Panc1 (cell line): ENCODE measurements around the gene ENTHD1. TPM values are rescaled to one million over a fixed set of nuclear protein-coding genes. Genes with fewer than 3 reads are reported as not detected.

Experiments
- ATAC-seq: fragments of 200-7000 bp; cut with Tn5 transposase; 2 replicates; pipeline ENCODE4 v1.9.1; 2020; ENCODE audit warnings: mild to moderate bottlenecking, moderate library complexity
- BruUV-seq: library from RNA; stranded (reverse); fragments of 400-500 nt; replicated peaks from 2 replicates; lab custom pipeline; 2021; lab: Mats Ljungman, UMichigan
- CTCF ChIA-PET: fragments of 300-600 bp; sonication (Branson Sonifier 250); formaldehyde crosslinking; loops from one replicate; lab custom pipeline; 2022; ENCODE audit warnings: antibody characterized with exemption; lab: Charles Lee
- POLR2A ChIA-PET: fragments of 300-600 bp; sonication (Branson Sonifier 250); formaldehyde crosslinking; loops from one replicate; lab custom pipeline; 2022; ENCODE audit warnings: antibody characterized with exemption; lab: Charles Lee
- DNase-seq: peaks from one replicate; pipeline ENCODE4 v3.0.0-alpha.2; 2010; ENCODE audit warnings: low read depth, low spot score
- H3K27ac ChIP-seq: 2 replicates; pipeline ENCODE4 v1.5.1; 2011; ENCODE audit warnings: mild to moderate bottlenecking, low read length, inconsistent platforms
- H3K27me3 ChIP-seq: fragments of 200-500 bp; sonication (Bioruptor generic); 2 replicates; pipeline ENCODE4 v1.6.0; 2014; ENCODE audit warnings: low read length, inconsistent platforms; ENCODE audit not compliant: control insufficient read depth, insufficient read depth
- H3K36me3 ChIP-seq: fragments of 200-500 bp; sonication (Bioruptor generic); 2 replicates; pipeline ENCODE4 v1.5.1; 2014; ENCODE audit warnings: inconsistent platforms, mild to moderate bottlenecking, low read length, moderate library complexity; ENCODE audit not compliant: control insufficient read depth, insufficient read depth
- H3K4me1 ChIP-seq: 2 replicates; pipeline ENCODE4 v1.5.1; 2011; ENCODE audit warnings: inconsistent platforms, mild to moderate bottlenecking, low read length, moderate library complexity; ENCODE audit not compliant: control insufficient read depth, insufficient read depth
- H3K4me3 ChIP-seq, 2 experiments: 2 replicates each; pipeline ENCODE4 v1.5.1; 2011 to 2012; ENCODE audit warnings: low read depth in 2 of 2, low read length in 2 of 2, mild to moderate bottlenecking in 2 of 2, inconsistent platforms in 1 of 2, moderate library complexity in 1 of 2
- H3K9me3 ChIP-seq: fragments of 200-500 bp; sonication (Bioruptor generic); 2 replicates; pipeline ENCODE4 v1.5.1; 2014; ENCODE audit warnings: low read depth, mild to moderate bottlenecking, inconsistent platforms, low read length, moderate library complexity; ENCODE audit not compliant: control insufficient read depth, insufficient read depth
- POLR2AphosphoS5 ChIP-seq: IDR thresholded peaks from 2 replicates; pipeline ENCODE4 v1.6.1; 2012; ENCODE audit warnings: mild to moderate bottlenecking, low read depth, low read length, moderate library complexity
- SIN3A ChIP-seq: IDR thresholded peaks from 2 replicates; pipeline ENCODE4 v1.6.1; 2012; ENCODE audit warnings: low read depth, mild to moderate bottlenecking, low read length, moderate library complexity, borderline replicate concordance; ENCODE audit not compliant: insufficient read depth
- TCF7L2 ChIP-seq: IDR thresholded peaks from 2 replicates; pipeline ENCODE4 v1.6.1; 2011; ENCODE audit warnings: mild to moderate bottlenecking, low read depth, low read length, inconsistent platforms
- in situ Hi-C: cut with HindIII; loops from 2 replicates; pipeline ENCODE4 v1.10.0; 2016; ENCODE audit warnings: low sequenced_read_pairs, low pct_unique_long_range_greater_than_20kb
- intact Hi-C: fragments of 100-400 bp; cut with micrococcal nuclease; formaldehyde crosslinking; loops from one replicate; pipeline ENCODE4 v1.10.0; 2022; ENCODE audit not compliant: unreplicated experiment
- total RNA-seq: library from RNA; stranded (reverse); gene quantifications from one replicate; pipeline ENCODE4 v1.2.1, GENCODE V29; 2021; ENCODE audit not compliant: unreplicated experiment
- TF ChIP-seq, protein P1 (sequence below): fragments of 450-650 bp; IDR thresholded peaks from 2 replicates; pipeline ENCODE4 v1.5.1; 2017; ENCODE audit warnings: mild to moderate bottlenecking
- TF ChIP-seq, protein P2 (sequence below), 2 experiments: IDR thresholded peaks; 2 replicates each; pipeline ENCODE4 v1.6.1; 2011 to 2012; ENCODE audit warnings: low read depth in 2 of 2, control low read depth in 1 of 2, low read length in 1 of 2, mild to moderate bottlenecking in 1 of 2, moderate library complexity in 1 of 2; ENCODE audit not compliant: insufficient read depth in 1 of 2

The ENTHD1 gene
- total RNA-seq, 1 experiment from 2014 or later = not detected

DNA sequence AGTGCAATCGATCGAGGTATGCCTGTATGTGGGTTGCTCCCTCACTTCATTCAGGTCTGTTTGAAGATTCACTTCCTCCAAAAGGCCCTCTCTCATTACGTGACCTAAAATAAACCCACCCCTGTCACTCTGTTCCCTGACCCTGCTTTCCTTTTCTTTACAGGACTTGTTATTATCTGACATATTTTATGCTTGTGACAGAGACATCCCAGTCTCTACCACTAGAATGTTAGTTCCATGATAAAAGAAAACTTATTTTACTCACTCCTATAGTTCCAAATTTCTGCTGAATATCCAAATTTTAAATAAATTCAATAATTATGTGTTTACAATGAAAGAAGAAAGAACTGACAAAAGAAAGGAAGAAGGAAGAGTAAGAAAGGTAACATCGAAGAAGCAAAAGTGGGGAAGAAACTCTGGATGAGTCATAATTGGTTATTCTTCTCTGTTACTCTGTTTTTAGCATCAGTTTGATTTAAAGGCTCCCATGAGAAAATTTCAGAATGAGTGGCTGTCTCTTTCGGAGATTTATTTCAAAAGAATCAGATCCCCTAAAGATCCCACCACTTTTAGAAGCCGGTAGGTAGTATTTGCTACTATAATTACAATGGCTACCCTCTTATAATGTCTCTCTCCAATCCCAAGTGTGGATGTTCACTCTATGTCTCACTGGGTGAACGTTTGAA lies 33.5 kb downstream of the ENTHD1 start:
- H3K4me3 ChIP-seq = no peak overlapping the region
- no peaks in the 10 kb centered on the region for H3K4me1 ChIP-seq
- CTCF ChIA-PET = no interaction called here
- no peak overlapping the region for H3K27ac ChIP-seq
- intact Hi-C loops = no loop called here
- no peaks in the 10 kb centered on the region for H3K36me3 ChIP-seq
- no peak for DNase-seq
- in situ Hi-C loops = no loop called here
- BruUV-seq = no TSS peak
- TF ChIP-seq, protein P1, sequence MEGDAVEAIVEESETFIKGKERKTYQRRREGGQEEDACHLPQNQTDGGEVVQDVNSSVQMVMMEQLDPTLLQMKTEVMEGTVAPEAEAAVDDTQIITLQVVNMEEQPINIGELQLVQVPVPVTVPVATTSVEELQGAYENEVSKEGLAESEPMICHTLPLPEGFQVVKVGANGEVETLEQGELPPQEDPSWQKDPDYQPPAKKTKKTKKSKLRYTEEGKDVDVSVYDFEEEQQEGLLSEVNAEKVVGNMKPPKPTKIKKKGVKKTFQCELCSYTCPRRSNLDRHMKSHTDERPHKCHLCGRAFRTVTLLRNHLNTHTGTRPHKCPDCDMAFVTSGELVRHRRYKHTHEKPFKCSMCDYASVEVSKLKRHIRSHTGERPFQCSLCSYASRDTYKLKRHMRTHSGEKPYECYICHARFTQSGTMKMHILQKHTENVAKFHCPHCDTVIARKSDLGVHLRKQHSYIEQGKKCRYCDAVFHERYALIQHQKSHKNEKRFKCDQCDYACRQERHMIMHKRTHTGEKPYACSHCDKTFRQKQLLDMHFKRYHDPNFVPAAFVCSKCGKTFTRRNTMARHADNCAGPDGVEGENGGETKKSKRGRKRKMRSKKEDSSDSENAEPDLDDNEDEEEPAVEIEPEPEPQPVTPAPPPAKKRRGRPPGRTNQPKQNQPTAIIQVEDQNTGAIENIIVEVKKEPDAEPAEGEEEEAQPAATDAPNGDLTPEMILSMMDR = no peak
- no peak for TF ChIP-seq TCF7L2
- TF ChIP-seq, protein P2, sequence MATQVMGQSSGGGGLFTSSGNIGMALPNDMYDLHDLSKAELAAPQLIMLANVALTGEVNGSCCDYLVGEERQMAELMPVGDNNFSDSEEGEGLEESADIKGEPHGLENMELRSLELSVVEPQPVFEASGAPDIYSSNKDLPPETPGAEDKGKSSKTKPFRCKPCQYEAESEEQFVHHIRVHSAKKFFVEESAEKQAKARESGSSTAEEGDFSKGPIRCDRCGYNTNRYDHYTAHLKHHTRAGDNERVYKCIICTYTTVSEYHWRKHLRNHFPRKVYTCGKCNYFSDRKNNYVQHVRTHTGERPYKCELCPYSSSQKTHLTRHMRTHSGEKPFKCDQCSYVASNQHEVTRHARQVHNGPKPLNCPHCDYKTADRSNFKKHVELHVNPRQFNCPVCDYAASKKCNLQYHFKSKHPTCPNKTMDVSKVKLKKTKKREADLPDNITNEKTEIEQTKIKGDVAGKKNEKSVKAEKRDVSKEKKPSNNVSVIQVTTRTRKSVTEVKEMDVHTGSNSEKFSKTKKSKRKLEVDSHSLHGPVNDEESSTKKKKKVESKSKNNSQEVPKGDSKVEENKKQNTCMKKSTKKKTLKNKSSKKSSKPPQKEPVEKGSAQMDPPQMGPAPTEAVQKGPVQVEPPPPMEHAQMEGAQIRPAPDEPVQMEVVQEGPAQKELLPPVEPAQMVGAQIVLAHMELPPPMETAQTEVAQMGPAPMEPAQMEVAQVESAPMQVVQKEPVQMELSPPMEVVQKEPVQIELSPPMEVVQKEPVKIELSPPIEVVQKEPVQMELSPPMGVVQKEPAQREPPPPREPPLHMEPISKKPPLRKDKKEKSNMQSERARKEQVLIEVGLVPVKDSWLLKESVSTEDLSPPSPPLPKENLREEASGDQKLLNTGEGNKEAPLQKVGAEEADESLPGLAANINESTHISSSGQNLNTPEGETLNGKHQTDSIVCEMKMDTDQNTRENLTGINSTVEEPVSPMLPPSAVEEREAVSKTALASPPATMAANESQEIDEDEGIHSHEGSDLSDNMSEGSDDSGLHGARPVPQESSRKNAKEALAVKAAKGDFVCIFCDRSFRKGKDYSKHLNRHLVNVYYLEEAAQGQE (IDR thresholded peaks at IDR 0.05; ENCODE audit: insufficient read depth in 1 of 2, low read depth in 2 of 2, low read length in 1 of 2) = no peak
- no peak for TF ChIP-seq SIN3A
- TF ChIP-seq POLR2AphosphoS5 = no peak
- no peak for ATAC-seq
- no peaks in the 10 kb centered on the region for H3K9me3 ChIP-seq
- POLR2A ChIA-PET = no interaction called here
- peaks cover 7% of the 10 kb centered on the region for H3K27me3 ChIP-seq

DNA sequence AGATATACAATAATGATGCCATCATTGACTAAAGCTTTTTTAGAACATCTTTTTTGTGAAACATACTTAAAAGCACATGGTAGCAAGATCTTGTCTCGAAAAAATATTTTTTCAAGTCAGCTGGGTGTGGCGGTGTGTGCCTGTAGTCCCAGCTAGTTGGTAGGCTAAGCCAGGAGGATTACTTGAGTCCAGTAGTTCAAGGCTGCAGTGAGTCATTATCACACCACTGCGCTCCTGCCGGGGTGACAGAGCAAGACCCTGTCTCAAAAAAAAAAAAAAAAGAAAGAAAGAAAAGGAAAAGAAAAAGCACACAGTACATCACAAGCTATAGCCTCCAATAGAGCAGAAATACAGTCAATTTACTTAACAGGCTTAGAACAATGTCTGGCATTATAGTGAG lies 37.0 kb downstream of the ENTHD1 start:
- in situ Hi-C loops (no loop called here), intact Hi-C loops (no loop called here)
- Histone ChIP-seq H3K27ac (no peak overlapping the region), H3K4me3 (no peak overlapping the region), H3K9me3 (no peaks in the 10 kb centered on the region), H3K4me1 (no peaks in the 10 kb centered on the region), H3K27me3 (peaks cover 9% of the 10 kb centered on the region), H3K36me3 (no peaks in the 10 kb centered on the region)
- ATAC-seq = no peak
- POLR2A ChIA-PET = no interaction called here
- TF ChIP-seq TCF7L2 (no peak), POLR2AphosphoS5 (no peak), SIN3A (no peak)
- TF ChIP-seq, protein P1 = no peak
- TF ChIP-seq, protein P2 (IDR thresholded peaks at IDR 0.05; ENCODE audit: insufficient read depth in 1 of 2, low read depth in 2 of 2, low read length in 1 of 2) = no peak
- BruUV-seq = no TSS peak
- no peak for DNase-seq
- CTCF ChIA-PET = interaction anchor here (0.6 kb wide), 1 partner anchor 316 kb away, joined by 5 read pairs; no protein-coding TSS in a partner anchor
